Left ventricle myocardium superior (tissue), 1 donor: Measurements from ENCODE around the gene PSENEN. TPM values are rescaled to one million over a fixed set of nuclear protein-coding genes. Genes with fewer than 3 reads are reported as not detected.

Experiments used
- ATAC-seq: fragments of 200-7000 bp; cut with Tn5 transposase; one replicate; pipeline ENCODE4 v1.9.1; 2020; ENCODE audit warnings: mild to moderate bottlenecking, moderate library complexity
- DNase-seq: peaks from one replicate; pipeline ENCODE4 v3.0.0-alpha.2; 2020
- intact Hi-C: fragments of 100-400 bp; cut with micrococcal nuclease; formaldehyde crosslinking; loops from one replicate; pipeline ENCODE4 v1.11.0; 2022
- long read RNA-seq: library from polyadenylated mRNA; unstranded; transcript quantifications from one replicate; pipeline ENCODE4 v2.0.0, GENCODE V29; 2021
- total RNA-seq: library from RNA; stranded (reverse); fragmentation: NEBNext Ultra II Directional; extraction: Animal tissue kit (Norgen Biotek cat#: 25700); gene quantifications from one replicate; pipeline ENCODE4 v1.2.1, GENCODE V29; 2021
- donor health status: DM: no; HTN: yes; CAD: no; lungs with severe emphysema.

The PSENEN gene
- total RNA-seq, result 41.3 TPM
- long read RNA-seq, transcript PSENEN-202 (4 exons, 1,661 nt), result major isoform, 20 of 23 reads
- long read RNA-seq, partial matches to known transcripts, result 3 of 23 reads
- long read RNA-seq, other reads (novel, unspliced or antisense), result 0 of 23 reads

GRCh38 chr19:35745328-35746086 is at the start of gene PSENEN, which contains the start of gene U2AF1L4:
Gene PSENEN (plus strand): TSS chr19:35745651. CDS start chr19:35745931, 280 bp downstream.
Gene U2AF1L4 (minus strand): TSS chr19:35745418. CDS start chr19:35745391, 27 bp downstream.
- ATAC-seq (peak; percentile 81), DNase-seq (peak; percentile 98)
- intact Hi-C loops, result no loop called here

- intact Hi-C loops, result no loop called here
- no peak for DNase-seq
- no peak for ATAC-seq
Measured at GRCh38 chr19:35695895-35696422, 49.5 kb upstream of the PSENEN start.

- intact Hi-C loops, result no loop called here
- ATAC-seq (no peak), DNase-seq (no peak)
Measured at GRCh38 chr19:35696835-35697234, 48.6 kb upstream of the PSENEN start.

GRCh38 chr19:35702223-35703012 is 43.0 kb upstream of the PSENEN start:
- ATAC-seq (peak; percentile 100), DNase-seq (peak; percentile 97)
- intact Hi-C loops, result no loop called here

GRCh38 chr19:35703343-35703742 is 42.1 kb upstream of the PSENEN start:
- DNase-seq (no peak), ATAC-seq (no peak)
- intact Hi-C loops, result no loop called here

GRCh38 chr19:35704218-35704617 is 41.2 kb upstream of the PSENEN start, which contains the start of gene ZBTB32:
Gene ZBTB32 (plus strand): TSS chr19:35704558. CDS start chr19:35714627, 10,069 bp downstream.
- DNase-seq, result peak; percentile 56
- intact Hi-C loops, result no loop called here
- ATAC-seq, result peak; percentile 14

GRCh38 chr19:35708391-35708790 is 37.1 kb upstream of the PSENEN start:
- DNase-seq (no peak), ATAC-seq (no peak)
- intact Hi-C loops, result no loop called here

- DNase-seq (no peak), ATAC-seq (no peak)
- intact Hi-C loops, result no loop called here
Measured at GRCh38 chr19:35710784-35711723, 34.4 kb upstream of the PSENEN start.

GRCh38 chr19:35712567-35713505 is 32.6 kb upstream of the PSENEN start:
- DNase-seq, result no peak
- no peak for ATAC-seq
- intact Hi-C loops, result no loop called here

GRCh38 chr19:35713506-35713850 is 32.0 kb upstream of the PSENEN start:
- no peak for ATAC-seq
- intact Hi-C loops, result no loop called here
- DNase-seq, result no peak

- no peak for ATAC-seq
- intact Hi-C loops, result no loop called here
- DNase-seq, result no peak
Measured at GRCh38 chr19:35713904-35714495, 31.5 kb upstream of the PSENEN start.

GRCh38 chr19:35714601-35715354 is 30.7 kb upstream of the PSENEN start:
- DNase-seq, result no peak
- ATAC-seq, result no peak
- intact Hi-C loops, result no loop called here

GRCh38 chr19:35715355-35715809 is 30.1 kb upstream of the PSENEN start:
- intact Hi-C loops, result no loop called here
- ATAC-seq (no peak), DNase-seq (no peak)

- intact Hi-C loops, result no loop called here
- DNase-seq, result peak; percentile 83
- peak; percentile 55 for ATAC-seq
Measured at GRCh38 chr19:35715981-35716800, 29.3 kb upstream of the PSENEN start.

- ATAC-seq (peak; percentile 94), DNase-seq (peak; percentile 98)
- intact Hi-C loops, result no loop called here
Measured at GRCh38 chr19:35716801-35717664, 28.4 kb upstream of the PSENEN start.
